SK-N-SH treated with all-trans-retinoic acid at 6 μM for 48 hours (cell line): ENCODE data around the gene HCFC1.

Experiments used
- ATAC-seq: fragments of 200-7000 bp; cut with Tn5 transposase; 3 replicates; pipeline ENCODE4 v1.9.1; 2020; ENCODE audit warnings: mild to moderate bottlenecking, moderate library complexity
- BACH2 ChIP-seq: fragments of 250-450 bp; sonication (Bioruptor Pico); IDR thresholded peaks from 2 replicates; pipeline ENCODE4 v1.9.0; 2021; ENCODE audit warnings: mild to moderate bottlenecking, borderline replicate concordance
- CSDC2 ChIP-seq: fragments of 250-450 bp; sonication (Bioruptor Pico); IDR thresholded peaks from 2 replicates; pipeline ENCODE4 v1.5.0; 2020; ENCODE audit warnings: mild to moderate bottlenecking, moderate library complexity
- CSRNP3 ChIP-seq: fragments of 250-450 bp; sonication (Bioruptor Pico); IDR thresholded peaks from 2 replicates; pipeline ENCODE4 v1.5.1; 2021; ENCODE audit warnings: mild to moderate bottlenecking, moderate library complexity
- ESRRG ChIP-seq: fragments of 250-450 bp; sonication (Bioruptor Pico); IDR thresholded peaks from 2 replicates; pipeline ENCODE4 v1.6.1; 2021; ENCODE audit warnings: mild to moderate bottlenecking
- GLIS3 ChIP-seq: fragments of 250-450 bp; sonication (Bioruptor Pico); IDR thresholded peaks from 2 replicates; pipeline ENCODE4 v1.5.0; 2020; ENCODE audit warnings: mild to moderate bottlenecking, moderate library complexity
- ISL1 ChIP-seq: fragments of 250-450 bp; sonication (Bioruptor Pico); IDR thresholded peaks from 2 replicates; pipeline ENCODE4 v2.1.2; 2022; ENCODE audit warnings: mild to moderate bottlenecking, moderate library complexity
- PPARA ChIP-seq: fragments of 250-450 bp; sonication (Bioruptor Pico); IDR thresholded peaks from 2 replicates; pipeline ENCODE4 v1.5.0; 2020; ENCODE audit warnings: mild to moderate bottlenecking, borderline replicate concordance
- RARB ChIP-seq: fragments of 250-450 bp; sonication (Bioruptor Pico); IDR thresholded peaks from 2 replicates; pipeline ENCODE4 v1.8.0; 2021; ENCODE audit warnings: mild to moderate bottlenecking, moderate library complexity
- SNAI2 ChIP-seq: fragments of 250-450 bp; sonication (Bioruptor Pico); IDR thresholded peaks from 2 replicates; pipeline ENCODE4 v1.5.0; 2020; ENCODE audit warnings: mild to moderate bottlenecking, moderate library complexity
- TCF4 ChIP-seq: fragments of 250-450 bp; sonication (Bioruptor Pico); IDR thresholded peaks from 2 replicates; pipeline ENCODE4 v1.8.0; 2021; ENCODE audit warnings: mild to moderate bottlenecking, moderate library complexity, borderline replicate concordance
- TOX ChIP-seq: fragments of 250-450 bp; sonication (Bioruptor Pico); IDR thresholded peaks from 2 replicates; pipeline ENCODE4 v1.8.0; 2021; ENCODE audit warnings: mild to moderate bottlenecking, moderate library complexity, borderline replicate concordance
- TSHZ2 ChIP-seq: fragments of 250-450 bp; sonication (Bioruptor Pico); IDR thresholded peaks from 2 replicates; pipeline ENCODE4 v1.5.0; 2020; ENCODE audit warnings: mild to moderate bottlenecking, moderate library complexity
- ZC3H10 ChIP-seq: fragments of 250-450 bp; sonication (Bioruptor Pico); IDR thresholded peaks from 2 replicates; pipeline ENCODE4 v1.5.1; 2021; ENCODE audit warnings: mild to moderate bottlenecking, moderate library complexity
- ZFP3 ChIP-seq: fragments of 250-450 bp; sonication (Bioruptor Pico); IDR thresholded peaks from 2 replicates; pipeline ENCODE4 v1.5.0; 2020; ENCODE audit warnings: mild to moderate bottlenecking, moderate library complexity
- ZFP30 ChIP-seq: fragments of 450-650 bp; formaldehyde crosslinking; IDR thresholded peaks from 2 replicates; pipeline ENCODE4 v1.5.0; 2022; ENCODE audit warnings: mild to moderate bottlenecking, moderate library complexity
- ZNF565 ChIP-seq: fragments of 450-650 bp; formaldehyde crosslinking; conservative IDR thresholded peaks from 2 replicates; pipeline ENCODE4 v1.5.0; 2020; ENCODE audit warnings: low read depth, mild to moderate bottlenecking, moderate library complexity
- ZNF70 ChIP-seq: fragments of 450-650 bp; formaldehyde crosslinking; IDR thresholded peaks from 2 replicates; pipeline ENCODE4 v1.5.0; 2020; ENCODE audit warnings: mild to moderate bottlenecking, moderate library complexity
- ZNF8 ChIP-seq: fragments of 450-650 bp; formaldehyde crosslinking; IDR thresholded peaks from 2 replicates; pipeline ENCODE4 v1.5.0; 2020; ENCODE audit warnings: mild to moderate bottlenecking, moderate library complexity
- TF ChIP-seq, protein P1 (sequence below): fragments of 250-450 bp; sonication (Bioruptor Pico); IDR thresholded peaks from 2 replicates; pipeline ENCODE4 v1.5.1; 2020; ENCODE audit warnings: low read depth, mild to moderate bottlenecking, moderate library complexity
- TF ChIP-seq, protein P2 (sequence below): fragments of 250-450 bp; sonication (Bioruptor Pico); IDR thresholded peaks from 2 replicates; pipeline ENCODE4 v1.8.0; 2021; ENCODE audit warnings: low read depth, mild to moderate bottlenecking, moderate library complexity, borderline replicate concordance
- TF ChIP-seq, protein P3 (sequence below): fragments of 250-450 bp; sonication (Bioruptor Pico); IDR thresholded peaks from 2 replicates; pipeline ENCODE4 v1.8.0; 2020; ENCODE audit warnings: mild to moderate bottlenecking, moderate library complexity, borderline replicate concordance

The HCFC1 gene

DNA sequence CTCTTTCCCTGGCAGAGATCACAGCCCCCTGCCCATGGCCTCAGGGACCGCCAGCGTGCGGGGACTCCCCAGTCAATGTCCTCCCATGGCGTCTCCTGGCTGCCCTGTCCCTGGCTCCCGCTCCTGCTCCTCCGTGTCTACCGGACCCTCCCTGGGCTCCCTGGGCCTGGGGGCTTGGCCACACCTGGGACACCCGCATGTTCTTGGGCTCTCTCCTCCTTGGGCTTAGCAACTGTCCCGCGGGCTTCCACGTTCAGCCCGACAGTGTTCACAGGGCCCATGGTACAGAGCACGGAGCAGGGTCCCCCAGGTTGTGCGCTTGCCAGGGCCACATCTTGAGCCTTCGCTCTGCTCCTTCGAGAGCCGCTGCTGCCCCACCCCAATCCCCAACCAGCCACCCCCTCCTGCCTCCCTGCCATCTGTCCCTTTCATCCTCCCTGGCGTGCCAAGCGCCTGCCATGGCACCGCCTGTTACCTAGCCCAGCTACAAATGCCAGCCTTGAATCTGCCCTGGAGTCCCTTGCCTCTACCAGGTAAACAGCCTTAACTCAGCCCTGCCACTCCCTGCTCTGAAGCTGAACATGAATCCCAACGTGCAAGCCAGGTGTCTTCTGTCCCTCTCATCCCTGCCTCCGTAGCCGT lies 63.3 kb downstream of the HCFC1 start:
- TF ChIP-seq ISL1 (CRISPR knock-in tag) (no peak), ZNF8 (CRISPR knock-in tag) (no peak), TOX (CRISPR knock-in tag) (no peak), RARB (no peak), ZNF70 (CRISPR knock-in tag) (no peak), PPARA (no peak), TCF4 (no peak), SNAI2 (CRISPR knock-in tag) (no peak), ZNF565 (CRISPR knock-in tag) (no peak)
- no peak for ATAC-seq

DNA sequence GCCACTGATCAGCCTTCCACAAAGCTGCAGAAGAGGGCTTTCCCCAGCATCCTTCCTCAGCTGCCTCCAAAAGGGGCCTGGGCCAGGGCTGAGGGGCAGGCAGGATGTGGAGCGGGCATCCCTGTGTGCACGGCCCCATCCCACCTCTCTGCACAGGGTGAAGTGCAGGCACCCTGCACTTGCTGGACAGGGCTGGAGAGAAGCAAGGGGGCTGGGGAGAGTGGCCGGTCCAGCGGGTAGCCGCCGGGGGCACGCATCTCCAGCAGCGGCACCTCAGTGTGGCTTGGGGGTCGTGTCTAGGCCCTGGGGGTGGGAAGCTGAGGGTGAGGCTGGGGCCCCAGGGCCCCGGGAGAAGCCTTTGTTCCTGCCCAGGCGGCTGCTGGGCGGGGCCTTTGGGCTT lies 64.2 kb downstream of the HCFC1 start:
- ATAC-seq = no peak
- TF ChIP-seq ZFP3 (CRISPR knock-in tag) (no peak), SNAI2 (CRISPR knock-in tag) (no peak), TOX (CRISPR knock-in tag) (no peak), ESRRG (CRISPR knock-in tag) (no peak), GLIS3 (no peak), PPARA (no peak), TSHZ2 (CRISPR knock-in tag) (no peak), ZFP30 (no peak), CSDC2 (CRISPR knock-in tag) (no peak), ZC3H10 (CRISPR knock-in tag) (no peak), RARB (no peak), ZNF70 (CRISPR knock-in tag) (no peak), BACH2 (CRISPR knock-in tag) (no peak)
- TF ChIP-seq, protein P1, sequence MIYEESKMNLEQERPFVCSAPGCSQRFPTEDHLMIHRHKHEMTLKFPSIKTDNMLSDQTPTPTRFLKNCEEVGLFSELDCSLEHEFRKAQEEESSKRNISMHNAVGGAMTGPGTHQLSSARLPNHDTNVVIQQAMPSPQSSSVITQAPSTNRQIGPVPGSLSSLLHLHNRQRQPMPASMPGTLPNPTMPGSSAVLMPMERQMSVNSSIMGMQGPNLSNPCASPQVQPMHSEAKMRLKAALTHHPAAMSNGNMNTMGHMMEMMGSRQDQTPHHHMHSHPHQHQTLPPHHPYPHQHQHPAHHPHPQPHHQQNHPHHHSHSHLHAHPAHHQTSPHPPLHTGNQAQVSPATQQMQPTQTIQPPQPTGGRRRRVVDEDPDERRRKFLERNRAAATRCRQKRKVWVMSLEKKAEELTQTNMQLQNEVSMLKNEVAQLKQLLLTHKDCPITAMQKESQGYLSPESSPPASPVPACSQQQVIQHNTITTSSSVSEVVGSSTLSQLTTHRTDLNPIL (CRISPR knock-in tag) = no peak
- TF ChIP-seq, protein P2, sequence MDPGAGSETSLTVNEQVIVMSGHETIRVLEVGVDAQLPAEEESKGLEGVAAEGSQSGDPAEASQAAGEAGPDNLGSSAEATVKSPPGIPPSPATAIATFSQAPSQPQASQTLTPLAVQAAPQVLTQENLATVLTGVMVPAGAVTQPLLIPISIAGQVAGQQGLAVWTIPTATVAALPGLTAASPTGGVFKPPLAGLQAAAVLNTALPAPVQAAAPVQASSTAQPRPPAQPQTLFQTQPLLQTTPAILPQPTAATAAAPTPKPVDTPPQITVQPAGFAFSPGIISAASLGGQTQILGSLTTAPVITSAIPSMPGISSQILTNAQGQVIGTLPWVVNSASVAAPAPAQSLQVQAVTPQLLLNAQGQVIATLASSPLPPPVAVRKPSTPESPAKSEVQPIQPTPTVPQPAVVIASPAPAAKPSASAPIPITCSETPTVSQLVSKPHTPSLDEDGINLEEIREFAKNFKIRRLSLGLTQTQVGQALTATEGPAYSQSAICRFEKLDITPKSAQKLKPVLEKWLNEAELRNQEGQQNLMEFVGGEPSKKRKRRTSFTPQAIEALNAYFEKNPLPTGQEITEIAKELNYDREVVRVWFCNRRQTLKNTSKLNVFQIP (CRISPR knock-in tag) = no peak
- TF ChIP-seq, protein P3, sequence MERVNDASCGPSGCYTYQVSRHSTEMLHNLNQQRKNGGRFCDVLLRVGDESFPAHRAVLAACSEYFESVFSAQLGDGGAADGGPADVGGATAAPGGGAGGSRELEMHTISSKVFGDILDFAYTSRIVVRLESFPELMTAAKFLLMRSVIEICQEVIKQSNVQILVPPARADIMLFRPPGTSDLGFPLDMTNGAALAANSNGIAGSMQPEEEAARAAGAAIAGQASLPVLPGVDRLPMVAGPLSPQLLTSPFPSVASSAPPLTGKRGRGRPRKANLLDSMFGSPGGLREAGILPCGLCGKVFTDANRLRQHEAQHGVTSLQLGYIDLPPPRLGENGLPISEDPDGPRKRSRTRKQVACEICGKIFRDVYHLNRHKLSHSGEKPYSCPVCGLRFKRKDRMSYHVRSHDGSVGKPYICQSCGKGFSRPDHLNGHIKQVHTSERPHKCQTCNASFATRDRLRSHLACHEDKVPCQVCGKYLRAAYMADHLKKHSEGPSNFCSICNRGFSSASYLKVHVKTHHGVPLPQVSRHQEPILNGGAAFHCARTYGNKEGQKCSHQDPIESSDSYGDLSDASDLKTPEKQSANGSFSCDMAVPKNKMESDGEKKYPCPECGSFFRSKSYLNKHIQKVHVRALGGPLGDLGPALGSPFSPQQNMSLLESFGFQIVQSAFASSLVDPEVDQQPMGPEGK = no peak

- no peak for ATAC-seq
- TF ChIP-seq GLIS3 (no peak), ESRRG (CRISPR knock-in tag) (no peak), ZNF8 (CRISPR knock-in tag) (no peak), ISL1 (CRISPR knock-in tag) (no peak), CSDC2 (CRISPR knock-in tag) (no peak), ZC3H10 (CRISPR knock-in tag) (no peak), ZFP30 (no peak), ZNF565 (CRISPR knock-in tag) (no peak), CSRNP3 (CRISPR knock-in tag) (no peak), TOX (CRISPR knock-in tag) (no peak), RARB (no peak), ZFP3 (CRISPR knock-in tag) (no peak), TCF4 (no peak)
- TF ChIP-seq, protein P2 (CRISPR knock-in tag) = no peak
- TF ChIP-seq, protein P1 (CRISPR knock-in tag) = no peak
- TF ChIP-seq, protein P3 = no peak
These were observed 65.3 kb downstream of the HCFC1 start for GRCh38 chrX:153906126-153906917.
